ENCODE data around the gene FIG4. TPM values are rescaled to one million over a fixed set of nuclear protein-coding genes. Genes with fewer than 3 reads are reported as not detected.

Gene FIG4
- total RNA-seq, 5 donors from 2014 or later (not counting 1 experiment from before 2014, with no cell fraction given): 10.5 to 13.5 (median 11.5) TPM

DNA sequence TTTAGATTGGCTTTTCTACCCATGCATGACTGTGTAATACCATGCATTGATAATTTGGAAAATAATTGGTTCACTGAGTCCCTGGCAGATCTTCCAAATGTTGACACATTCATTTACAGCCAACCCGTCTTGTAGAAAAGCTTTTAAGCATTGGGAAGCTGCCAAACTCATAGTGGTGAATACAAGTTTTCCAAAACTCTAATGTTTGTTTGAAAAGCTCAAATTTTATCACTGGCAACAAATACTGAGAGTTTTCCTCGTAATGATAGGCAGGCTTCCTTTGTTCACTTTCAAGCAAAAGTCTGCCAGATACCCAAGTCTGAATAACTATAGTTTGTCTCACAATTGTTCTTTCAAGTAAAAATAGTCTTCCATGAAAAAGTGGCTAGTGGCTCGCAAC is 143.0 kb downstream of the FIG4 start:
- Histone ChIP-seq H3K4me3 (ENCODE audit: control insufficient read depth in 1 of 2, extremely low read depth in 1 of 2, low read length in 1 of 2) (no peak overlapping the region), H3K27me3 (replicated peaks in 1 of 2; ENCODE audit: control insufficient read depth in 2 of 2, extremely low read depth in 1 of 2, insufficient read depth in 2 of 2, low read length in 1 of 2) (no peaks in the 10 kb centered on the region), H3K9me3 (no peaks in the 10 kb centered on the region), H3K36me3 (ENCODE audit: control insufficient read depth in 2 of 2, extremely low read depth in 1 of 2, insufficient read depth in 1 of 2, low read length in 1 of 2) (peaks cover 0 to 4% of the 10 kb centered on the region in 2 donors), H3K4me1 (ENCODE audit: control insufficient read depth in 1 of 2, extremely low read depth in 1 of 2, insufficient read depth in 2 of 2, low read length in 2 of 2) (no peaks in the 10 kb centered on the region), H3K27ac (ENCODE audit: low read length) (no peak overlapping the region)
- H3K4me1 Mint-ChIP-seq: no peaks in the 10 kb centered on the region
- H3K4me3 Mint-ChIP-seq: no peak overlapping the region
- ATAC-seq (replicated peaks in 1 of 4) (no peak), DNase-seq (no peak)
- peaks cover 24% of the 10 kb centered on the region for H3K36me3 Mint-ChIP-seq
- no CpG with 5 or more reads among the region's 3 CpGs for WGBS (ENCODE audit: insufficient coverage)
- H3K27ac Mint-ChIP-seq: no peak overlapping the region
- H3K27me3 Mint-ChIP-seq: no peaks in the 10 kb centered on the region
- CTCF ChIA-PET: no interaction called here
- peaks cover 10 to 16% (median 15%) of the 10 kb centered on the region in 3 donors for H3K9me3 Mint-ChIP-seq
- POLR2A ChIA-PET: no interaction called here

DNA sequence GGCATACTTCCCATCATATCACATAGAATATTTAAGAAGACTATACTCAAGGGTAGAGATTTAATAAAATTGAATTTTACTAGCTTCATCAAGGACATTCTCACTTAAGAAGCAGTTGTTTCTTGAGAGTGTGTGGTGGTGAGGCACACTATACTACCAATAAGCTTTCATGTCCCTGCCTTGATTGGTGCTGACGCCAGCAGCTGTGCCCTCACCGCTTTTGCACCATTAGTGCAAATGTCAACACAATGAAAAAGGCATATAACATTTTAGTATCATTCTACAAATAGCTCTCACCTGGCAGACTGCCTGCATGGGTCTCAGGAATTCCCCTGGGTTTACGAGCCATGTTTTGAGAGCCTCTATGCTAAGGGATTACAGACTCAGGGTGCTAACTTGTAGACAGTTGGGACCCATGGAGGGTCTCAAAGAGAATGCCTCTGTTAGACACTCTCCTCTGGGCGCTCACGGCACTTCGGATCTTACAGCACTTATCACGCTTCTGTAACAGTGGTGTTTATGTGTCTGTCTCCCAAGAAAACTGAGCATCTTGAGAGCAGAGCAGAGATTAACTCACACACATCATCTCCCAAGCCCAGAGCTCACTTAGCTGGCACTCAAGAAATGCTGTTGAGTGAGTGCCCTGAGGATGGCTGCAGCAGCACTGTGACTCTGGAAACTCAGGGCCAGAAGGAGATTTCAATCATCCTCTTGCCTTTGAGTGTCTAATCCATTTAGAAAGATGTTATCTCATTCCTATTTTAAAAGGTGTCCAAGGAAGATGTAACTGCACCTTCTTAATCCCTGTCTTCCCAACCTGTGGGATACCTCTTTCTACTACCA is 143.7 kb downstream of the FIG4 start:
- Mint-ChIP-seq H3K36me3 (peaks cover 17% of the 10 kb centered on the region), H3K27me3 (no peaks in the 10 kb centered on the region), H3K4me3 (no peak overlapping the region), H3K4me1 (no peaks in the 10 kb centered on the region), H3K9me3 (peaks cover 4 to 11% (median 10%) of the 10 kb centered on the region in 3 donors), H3K27ac (no peak overlapping the region)
- ChIA-PET POLR2A (no interaction called here), CTCF (interaction anchor here in 1 of 2 donors (0.6 kb wide), 1 partner anchor 107 kb away, joined by 3 read pairs; no protein-coding TSS in a partner anchor)
- H3K4me3 ChIP-seq (ENCODE audit: control insufficient read depth in 1 of 2, extremely low read depth in 1 of 2, low read length in 1 of 2): no peak overlapping the region
- DNase-seq: no peak
- H3K9me3 ChIP-seq: no peaks in the 10 kb centered on the region
- no peak overlapping the region for H3K27ac ChIP-seq (ENCODE audit: low read length)
- WGBS (ENCODE audit: insufficient coverage): 97% methylated on average over 3 of the region's 7 CpGs
- H3K4me1 ChIP-seq (ENCODE audit: control insufficient read depth in 1 of 2, extremely low read depth in 1 of 2, insufficient read depth in 2 of 2, low read length in 2 of 2): no peaks in the 10 kb centered on the region
- no peak for ATAC-seq (replicated peaks in 1 of 4)
- H3K36me3 ChIP-seq (ENCODE audit: control insufficient read depth in 2 of 2, extremely low read depth in 1 of 2, insufficient read depth in 1 of 2, low read length in 1 of 2): no peaks in the 10 kb centered on the region
- no peaks in the 10 kb centered on the region for H3K27me3 ChIP-seq (replicated peaks in 1 of 2; ENCODE audit: control insufficient read depth in 2 of 2, extremely low read depth in 1 of 2, insufficient read depth in 2 of 2, low read length in 1 of 2)

DNA sequence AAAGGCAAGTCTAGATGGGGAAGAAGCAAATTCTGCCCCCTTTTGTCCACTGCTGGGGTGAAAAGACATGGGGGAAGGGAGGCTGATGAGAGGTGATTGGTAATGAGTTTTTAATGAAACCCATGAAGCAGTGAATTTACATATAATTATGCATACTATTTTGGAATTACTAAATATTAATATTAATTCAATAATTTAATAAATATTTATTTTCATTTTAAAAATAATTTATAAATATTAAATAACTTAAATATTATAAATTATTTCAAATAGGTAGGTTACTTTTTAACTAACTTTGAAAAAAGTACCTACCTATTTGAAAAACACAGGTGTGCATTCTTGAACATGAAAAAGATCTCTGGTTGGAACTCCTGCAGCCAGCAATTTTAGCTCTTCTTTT is 148.9 kb downstream of the FIG4 start:
- Mint-ChIP-seq H3K4me3 (no peak overlapping the region), H3K4me1 (no peaks in the 10 kb centered on the region), H3K27me3 (no peaks in the 10 kb centered on the region), H3K27ac (no peak overlapping the region), H3K9me3 (peaks cover 0 to 4% (median 0%) of the 10 kb centered on the region in 3 donors), H3K36me3 (no peaks in the 10 kb centered on the region)
- H3K9me3 ChIP-seq: no peaks in the 10 kb centered on the region
- ChIA-PET POLR2A (no interaction called here), CTCF (interaction anchor here in 1 of 2 donors (0.6 kb wide), 1 partner anchor 45 kb away, joined by 3 read pairs; no protein-coding TSS in a partner anchor)
- no peak for ATAC-seq (replicated peaks in 1 of 4)
- H3K27ac ChIP-seq (ENCODE audit: low read length): no peak overlapping the region
- H3K4me3 ChIP-seq (ENCODE audit: control insufficient read depth in 1 of 2, extremely low read depth in 1 of 2, low read length in 1 of 2): no peak overlapping the region
- H3K36me3 ChIP-seq (ENCODE audit: control insufficient read depth in 2 of 2, extremely low read depth in 1 of 2, insufficient read depth in 1 of 2, low read length in 1 of 2): no peaks in the 10 kb centered on the region
- no peak for DNase-seq
- no peaks in the 10 kb centered on the region for H3K27me3 ChIP-seq (replicated peaks in 1 of 2; ENCODE audit: control insufficient read depth in 2 of 2, extremely low read depth in 1 of 2, insufficient read depth in 2 of 2, low read length in 1 of 2)
- no peaks in the 10 kb centered on the region for H3K4me1 ChIP-seq (ENCODE audit: control insufficient read depth in 1 of 2, extremely low read depth in 1 of 2, insufficient read depth in 2 of 2, low read length in 2 of 2)

DNA sequence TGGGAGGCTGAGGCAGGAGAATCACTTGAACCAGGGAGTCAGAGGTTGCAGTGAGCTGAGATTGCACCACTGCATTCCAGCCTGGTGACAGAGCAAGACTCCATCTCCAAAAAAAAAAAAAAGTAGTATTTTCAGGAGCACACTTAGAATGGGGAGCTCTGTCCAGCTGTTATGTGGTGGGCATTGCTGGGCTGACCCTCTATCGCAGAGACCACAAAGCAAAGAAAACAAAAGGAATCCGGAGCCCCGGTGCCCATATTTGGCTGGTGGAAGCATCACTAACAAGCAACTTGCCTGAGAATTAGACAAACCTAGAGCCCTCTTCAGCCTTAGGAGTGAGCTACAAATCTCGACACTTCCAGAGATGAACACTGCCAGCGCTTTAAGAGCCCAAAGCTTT is 149.7 kb downstream of the FIG4 start:
- H3K27ac ChIP-seq (ENCODE audit: low read length): no peak overlapping the region
- no peaks in the 10 kb centered on the region for H3K27me3 Mint-ChIP-seq
- DNase-seq: no peak
- peaks cover 0 to 4% (median 0%) of the 10 kb centered on the region in 3 donors for H3K9me3 Mint-ChIP-seq
- POLR2A ChIA-PET: no interaction called here
- no peaks in the 10 kb centered on the region for H3K36me3 ChIP-seq (ENCODE audit: control insufficient read depth in 2 of 2, extremely low read depth in 1 of 2, insufficient read depth in 1 of 2, low read length in 1 of 2)
- no peak overlapping the region for H3K4me3 ChIP-seq (ENCODE audit: control insufficient read depth in 1 of 2, extremely low read depth in 1 of 2, low read length in 1 of 2)
- WGBS (ENCODE audit: insufficient coverage): 100% methylated on average over 5 of the region's 5 CpGs
- H3K27me3 ChIP-seq (replicated peaks in 1 of 2; ENCODE audit: control insufficient read depth in 2 of 2, extremely low read depth in 1 of 2, insufficient read depth in 2 of 2, low read length in 1 of 2): no peaks in the 10 kb centered on the region
- CTCF ChIA-PET: interaction anchor here in 1 of 2 donors (0.6 kb wide), 2 partner anchors 13 to 46 kb away, joined by 3 read pairs; no protein-coding TSS in a partner anchor
- H3K9me3 ChIP-seq: no peaks in the 10 kb centered on the region
- no peaks in the 10 kb centered on the region for H3K36me3 Mint-ChIP-seq
- no peaks in the 10 kb centered on the region for H3K4me1 Mint-ChIP-seq
- H3K4me1 ChIP-seq (ENCODE audit: control insufficient read depth in 1 of 2, extremely low read depth in 1 of 2, insufficient read depth in 2 of 2, low read length in 2 of 2): no peaks in the 10 kb centered on the region
- H3K4me3 Mint-ChIP-seq: no peak overlapping the region
- no peak for ATAC-seq (replicated peaks in 1 of 4)
- H3K27ac Mint-ChIP-seq: no peak overlapping the region

DNA sequence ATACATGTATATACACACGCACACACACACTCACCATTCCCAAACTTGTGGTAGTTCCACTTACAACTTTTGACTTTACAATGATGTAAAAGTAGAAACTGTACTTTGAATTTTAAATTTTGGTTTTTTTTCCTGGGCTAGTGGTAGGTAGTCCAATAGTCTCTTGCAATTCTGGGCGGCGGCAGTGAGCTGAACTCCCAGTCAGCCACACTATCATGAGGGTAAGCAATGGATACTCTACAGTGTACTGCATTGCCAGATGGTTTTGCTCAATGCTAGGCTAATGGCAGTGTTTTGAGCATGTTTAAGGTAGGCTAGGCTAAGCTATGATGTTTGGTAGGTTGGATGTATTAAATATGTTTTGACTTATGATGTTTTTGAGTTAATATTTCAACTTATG is 150.8 kb downstream of the FIG4 start:
- H3K36me3 Mint-ChIP-seq: no peaks in the 10 kb centered on the region
- 100% methylated on average over 2 of the region's 3 CpGs for WGBS (ENCODE audit: insufficient coverage)
- H3K4me1 Mint-ChIP-seq: no peaks in the 10 kb centered on the region
- H3K4me3 ChIP-seq (ENCODE audit: control insufficient read depth in 1 of 2, extremely low read depth in 1 of 2, low read length in 1 of 2): no peak overlapping the region
- no peak overlapping the region for H3K27ac ChIP-seq (ENCODE audit: low read length)
- DNase-seq: no peak
- no peaks in the 10 kb centered on the region for H3K27me3 ChIP-seq (replicated peaks in 1 of 2; ENCODE audit: control insufficient read depth in 2 of 2, extremely low read depth in 1 of 2, insufficient read depth in 2 of 2, low read length in 1 of 2)
- H3K27me3 Mint-ChIP-seq: no peaks in the 10 kb centered on the region
- POLR2A ChIA-PET: no interaction called here
- ATAC-seq (replicated peaks in 1 of 4): no peak
- peaks cover 0 to 4% (median 0%) of the 10 kb centered on the region in 3 donors for H3K9me3 Mint-ChIP-seq
- CTCF ChIA-PET: no interaction called here
- H3K27ac Mint-ChIP-seq: no peak overlapping the region
- no peaks in the 10 kb centered on the region for H3K9me3 ChIP-seq
- no peaks in the 10 kb centered on the region for H3K4me1 ChIP-seq (ENCODE audit: control insufficient read depth in 1 of 2, extremely low read depth in 1 of 2, insufficient read depth in 2 of 2, low read length in 2 of 2)
- no peaks in the 10 kb centered on the region for H3K36me3 ChIP-seq (ENCODE audit: control insufficient read depth in 2 of 2, extremely low read depth in 1 of 2, insufficient read depth in 1 of 2, low read length in 1 of 2)
- H3K4me3 Mint-ChIP-seq: no peak overlapping the region

DNA sequence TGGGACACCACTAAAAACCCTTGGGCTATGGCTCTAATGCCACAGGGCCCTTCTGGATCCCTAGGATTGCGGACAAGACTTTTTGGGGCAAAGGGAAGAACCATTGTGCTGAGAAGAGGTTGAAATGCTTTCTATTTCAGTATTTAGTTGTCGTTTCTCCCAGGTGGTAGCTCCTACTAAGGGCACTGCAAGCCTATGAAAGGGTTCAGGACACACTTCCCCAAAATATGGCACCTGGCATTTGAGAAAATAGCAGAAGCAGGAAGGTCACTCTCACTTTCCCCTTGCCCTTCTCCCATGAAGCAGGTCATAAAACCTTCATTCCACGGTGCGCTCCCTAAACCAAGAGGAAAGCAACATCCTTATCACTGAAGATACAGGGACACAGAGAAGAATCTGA is 161.6 kb downstream of the FIG4 start:
- H3K4me1 ChIP-seq (ENCODE audit: control insufficient read depth in 1 of 2, extremely low read depth in 1 of 2, insufficient read depth in 2 of 2, low read length in 2 of 2): no peaks in the 10 kb centered on the region
- DNase-seq (no peak), ATAC-seq (replicated peaks in 1 of 4) (no peak)
- Mint-ChIP-seq H3K27ac (no peak overlapping the region), H3K36me3 (no peaks in the 10 kb centered on the region), H3K4me1 (no peaks in the 10 kb centered on the region), H3K9me3 (no peaks in the 10 kb centered on the region), H3K4me3 (no peak overlapping the region), H3K27me3 (peaks cover 0 to 8% of the 10 kb centered on the region in 2 donors)
- WGBS (ENCODE audit: insufficient coverage): 87% methylated on average over 4 of the region's 4 CpGs
- H3K9me3 ChIP-seq: no peaks in the 10 kb centered on the region
- H3K4me3 ChIP-seq (ENCODE audit: control insufficient read depth in 1 of 2, extremely low read depth in 1 of 2, low read length in 1 of 2): no peak overlapping the region
- CTCF ChIA-PET: no interaction called here
- no peaks in the 10 kb centered on the region for H3K36me3 ChIP-seq (ENCODE audit: control insufficient read depth in 2 of 2, extremely low read depth in 1 of 2, insufficient read depth in 1 of 2, low read length in 1 of 2)
- H3K27ac ChIP-seq (ENCODE audit: low read length): no peak overlapping the region
- H3K27me3 ChIP-seq (replicated peaks in 1 of 2; ENCODE audit: control insufficient read depth in 2 of 2, extremely low read depth in 1 of 2, insufficient read depth in 2 of 2, low read length in 1 of 2): no peaks in the 10 kb centered on the region
- POLR2A ChIA-PET: no interaction called here
